ENCODE measurements around the gene CD79A.

DNA sequence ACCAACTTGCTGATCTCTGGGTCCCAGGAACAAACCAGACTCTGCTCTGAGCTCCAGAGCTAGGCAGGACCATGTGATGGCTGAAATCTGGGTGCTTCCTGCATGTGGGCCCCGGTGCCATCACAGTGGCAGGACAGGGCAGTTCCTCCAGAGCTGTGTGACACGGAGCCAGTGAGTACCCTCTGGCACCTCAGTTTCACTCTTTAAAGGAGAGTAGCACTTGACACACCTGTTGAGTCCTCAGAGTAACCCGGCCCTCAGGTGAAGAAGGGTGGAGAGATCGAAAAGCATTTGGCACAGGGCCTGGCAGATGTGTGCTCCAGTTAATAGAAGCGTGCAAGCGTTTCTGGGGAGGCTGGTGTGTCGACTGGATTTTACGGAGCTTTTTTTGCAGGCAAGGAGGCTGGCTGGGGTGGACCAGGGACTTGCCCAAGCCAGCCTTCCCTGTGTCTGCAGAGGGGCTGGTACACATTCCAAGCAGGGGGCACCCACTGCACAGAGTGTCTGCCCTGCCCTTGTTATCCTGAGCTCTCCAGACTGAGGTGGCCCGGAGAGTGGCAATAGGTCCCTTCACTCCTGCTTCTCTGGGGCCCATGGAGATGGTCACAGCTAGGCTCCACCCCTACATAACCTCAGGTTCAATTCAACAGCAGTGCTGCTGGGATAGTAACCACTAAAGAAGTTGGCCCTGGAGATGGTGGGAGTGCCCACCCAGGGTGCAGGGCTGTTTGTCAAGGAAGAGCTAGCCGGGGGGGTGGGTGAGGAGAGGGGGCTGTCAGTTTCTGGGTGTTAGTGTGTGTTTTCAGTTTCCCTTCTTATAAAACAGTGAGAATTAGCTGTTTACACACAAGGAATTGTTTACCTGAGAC lies 8.7 kb upstream of the CD79A start:
- TF ChIP-seq EZH2 (IDR thresholded peaks at IDR 0.05; ENCODE audit: low read depth), result no peak
- TF ChIP-seq, protein P1, sequence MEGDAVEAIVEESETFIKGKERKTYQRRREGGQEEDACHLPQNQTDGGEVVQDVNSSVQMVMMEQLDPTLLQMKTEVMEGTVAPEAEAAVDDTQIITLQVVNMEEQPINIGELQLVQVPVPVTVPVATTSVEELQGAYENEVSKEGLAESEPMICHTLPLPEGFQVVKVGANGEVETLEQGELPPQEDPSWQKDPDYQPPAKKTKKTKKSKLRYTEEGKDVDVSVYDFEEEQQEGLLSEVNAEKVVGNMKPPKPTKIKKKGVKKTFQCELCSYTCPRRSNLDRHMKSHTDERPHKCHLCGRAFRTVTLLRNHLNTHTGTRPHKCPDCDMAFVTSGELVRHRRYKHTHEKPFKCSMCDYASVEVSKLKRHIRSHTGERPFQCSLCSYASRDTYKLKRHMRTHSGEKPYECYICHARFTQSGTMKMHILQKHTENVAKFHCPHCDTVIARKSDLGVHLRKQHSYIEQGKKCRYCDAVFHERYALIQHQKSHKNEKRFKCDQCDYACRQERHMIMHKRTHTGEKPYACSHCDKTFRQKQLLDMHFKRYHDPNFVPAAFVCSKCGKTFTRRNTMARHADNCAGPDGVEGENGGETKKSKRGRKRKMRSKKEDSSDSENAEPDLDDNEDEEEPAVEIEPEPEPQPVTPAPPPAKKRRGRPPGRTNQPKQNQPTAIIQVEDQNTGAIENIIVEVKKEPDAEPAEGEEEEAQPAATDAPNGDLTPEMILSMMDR (conservative IDR thresholded peaks at IDR 0.05), result no peak

Data from PC-9 (cell line).